Stimulated activated CD8-positive, alpha-beta memory T cell treated with anti-CD3 and anti-CD28 coated beads, Interleukin-15, amount 100 ng/mL, for 24 hours (primary cell): Measurements from ENCODE around the gene SHD.
"Not testable (repeated sequence)": the region's sequence is repeated elsewhere in the genome, so short reads cannot be mapped to it uniquely, and the experiment has no call there.

Experiments
- DNase-seq: peaks from one replicate; pipeline ENCODE4 v3.0.0-alpha.2; 2020; ENCODE audit warnings: low read depth

Gene SHD

DNA sequence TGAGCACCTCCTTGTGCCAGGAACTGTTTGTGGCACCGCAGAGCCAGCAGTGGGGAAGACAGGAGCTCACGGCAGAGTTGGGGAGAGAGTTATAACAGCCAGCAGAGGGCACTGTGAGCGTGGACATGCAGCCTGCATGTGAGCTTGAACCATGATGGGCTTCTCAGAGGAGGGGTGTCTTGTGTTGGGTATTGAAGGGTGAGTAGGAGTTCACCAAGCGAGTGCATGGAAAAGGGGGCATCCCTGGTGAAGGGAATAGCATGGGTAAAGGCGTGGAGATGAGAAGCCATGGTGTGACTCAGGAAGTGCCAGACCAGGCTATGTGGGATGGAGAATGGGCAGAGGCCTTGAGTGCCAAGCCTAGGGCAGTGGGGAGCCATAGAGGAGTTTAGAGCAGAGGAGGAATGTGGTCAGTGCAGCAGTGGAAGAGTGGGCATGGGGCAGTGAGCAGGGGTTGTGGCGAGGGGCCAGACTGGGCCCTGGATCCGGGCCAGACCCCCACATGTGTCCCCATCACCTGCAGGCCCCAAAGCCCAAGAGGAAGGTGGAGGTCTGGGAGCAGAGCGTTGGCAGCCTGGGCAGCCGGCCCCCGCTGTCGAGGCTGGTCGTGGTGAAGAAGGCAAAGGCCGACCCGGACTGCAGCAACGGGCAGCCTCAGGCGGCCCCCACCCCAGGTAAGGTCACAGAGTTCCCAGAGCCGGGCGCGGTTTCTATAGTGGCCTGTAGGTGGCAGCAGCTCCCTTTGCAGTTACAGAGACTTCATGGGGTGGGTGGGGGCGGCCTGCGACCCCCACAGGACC, 11.8 kb upstream of the SHD start:
- DNase-seq, result peak; percentile 37

DNA sequence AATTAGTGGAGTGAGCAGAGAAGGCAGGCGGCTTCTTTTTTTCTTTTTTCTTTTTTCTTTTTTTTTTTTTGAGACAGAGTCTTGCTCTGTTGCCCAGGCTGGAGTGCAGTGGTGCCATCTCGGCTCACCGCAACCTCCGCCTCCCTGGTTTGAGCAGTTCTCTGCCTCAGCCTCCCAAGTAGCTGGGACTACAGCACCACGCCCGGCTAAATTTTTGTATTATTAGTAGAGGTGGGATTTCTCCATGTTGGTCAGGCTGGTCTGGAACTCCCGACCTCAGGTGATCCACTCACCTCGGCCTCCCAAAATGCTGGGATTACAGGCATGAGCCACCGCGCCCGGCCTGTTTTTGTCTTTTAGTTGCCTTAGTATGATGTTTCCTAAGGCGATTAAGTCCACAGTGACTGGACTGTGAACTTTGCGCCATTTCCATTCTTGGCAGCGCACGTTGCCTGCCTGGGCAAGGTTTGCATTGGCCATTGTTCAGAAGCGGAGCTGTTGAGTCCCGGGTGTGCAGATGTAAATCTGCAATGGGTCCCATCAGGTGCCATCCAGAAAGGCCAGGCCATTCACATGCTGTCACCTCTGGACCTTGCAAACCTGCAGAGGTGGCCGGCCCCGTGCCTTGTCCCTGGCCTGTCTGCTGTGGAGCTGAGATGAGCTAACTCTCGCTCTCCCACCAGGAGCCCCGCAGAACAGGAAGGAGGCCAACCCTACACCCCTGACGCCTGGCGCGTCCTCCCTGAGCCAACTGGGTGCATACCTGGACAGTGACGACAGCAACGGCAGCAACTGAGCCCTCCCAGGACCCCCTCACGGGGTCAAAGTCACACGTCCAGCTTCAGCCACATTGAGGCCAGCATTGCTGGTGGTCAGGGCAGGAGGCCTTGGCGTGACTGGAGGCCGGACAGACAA, 10.9 kb upstream of the SHD start:
- DNase-seq, result no peak

DNA sequence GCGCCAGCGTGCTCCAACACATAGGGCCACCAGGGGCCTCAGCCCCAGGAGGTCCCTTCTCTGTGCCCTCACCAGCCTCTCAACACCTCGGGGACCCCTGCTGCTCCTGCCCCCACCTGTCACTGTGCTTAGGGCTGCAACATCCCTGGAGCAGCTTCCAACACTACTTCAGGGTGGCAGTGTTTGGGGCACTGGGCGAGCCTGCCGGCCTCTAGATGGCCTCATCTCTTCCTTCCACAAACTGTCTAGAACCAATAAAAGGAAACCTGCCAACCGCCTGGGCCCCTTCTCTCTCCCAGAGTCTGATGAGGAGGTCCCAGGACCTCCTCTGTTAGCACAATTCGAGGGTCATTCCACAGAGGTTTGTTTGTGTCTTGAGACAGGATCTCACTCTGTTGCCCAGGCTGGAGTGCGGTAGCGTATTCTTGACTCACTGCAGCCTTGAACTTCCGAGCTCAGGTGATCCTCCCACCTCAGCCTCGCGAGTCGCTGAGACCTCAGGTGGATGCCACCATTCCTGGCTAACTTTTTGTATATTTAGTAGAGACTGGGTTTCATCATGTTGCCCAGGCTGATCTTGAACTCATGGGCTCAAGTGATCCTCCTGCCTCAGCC, 10.1 kb upstream of the SHD start:
- no peak for DNase-seq

DNA sequence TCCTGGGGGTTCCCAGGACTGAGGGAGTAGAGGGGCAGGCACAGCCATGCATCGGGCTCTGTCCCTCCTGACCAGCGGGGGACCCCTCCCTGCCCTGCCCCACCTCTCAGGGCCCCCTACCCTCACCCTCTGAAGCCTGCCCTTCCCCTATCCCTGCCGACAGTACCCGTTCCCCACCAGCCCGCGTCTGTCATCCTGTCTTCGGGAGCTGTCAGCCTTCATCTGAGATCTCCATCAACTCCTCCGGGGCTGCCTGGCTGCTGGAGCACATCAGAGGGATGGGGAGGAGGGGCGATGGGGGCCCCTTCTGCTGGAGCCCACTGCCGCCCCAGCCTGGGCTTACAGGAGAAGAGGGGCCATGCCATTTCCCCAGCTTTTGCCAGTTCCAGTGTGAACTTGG, 6.2 kb upstream of the SHD start:
- no peak for DNase-seq

DNA sequence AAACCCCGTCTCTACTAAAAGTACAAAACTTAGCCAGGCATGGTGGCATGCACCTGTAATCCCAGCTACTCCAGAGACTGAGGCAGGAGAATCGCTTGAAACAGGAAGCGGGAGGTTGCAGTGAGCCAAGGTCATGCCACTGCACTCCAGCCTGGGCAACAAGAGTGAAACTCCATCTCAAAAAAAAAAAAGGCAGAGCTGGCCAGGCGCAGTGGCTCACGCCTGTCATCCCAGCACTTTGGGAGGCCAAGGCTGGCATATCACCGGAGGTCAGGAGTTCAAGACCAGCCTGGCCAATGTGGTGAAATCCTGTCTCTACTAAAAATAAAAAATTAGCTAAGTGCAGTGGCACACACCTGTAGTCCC, 4.8 kb upstream of the SHD start:
- not testable (repeated sequence) for DNase-seq

DNA sequence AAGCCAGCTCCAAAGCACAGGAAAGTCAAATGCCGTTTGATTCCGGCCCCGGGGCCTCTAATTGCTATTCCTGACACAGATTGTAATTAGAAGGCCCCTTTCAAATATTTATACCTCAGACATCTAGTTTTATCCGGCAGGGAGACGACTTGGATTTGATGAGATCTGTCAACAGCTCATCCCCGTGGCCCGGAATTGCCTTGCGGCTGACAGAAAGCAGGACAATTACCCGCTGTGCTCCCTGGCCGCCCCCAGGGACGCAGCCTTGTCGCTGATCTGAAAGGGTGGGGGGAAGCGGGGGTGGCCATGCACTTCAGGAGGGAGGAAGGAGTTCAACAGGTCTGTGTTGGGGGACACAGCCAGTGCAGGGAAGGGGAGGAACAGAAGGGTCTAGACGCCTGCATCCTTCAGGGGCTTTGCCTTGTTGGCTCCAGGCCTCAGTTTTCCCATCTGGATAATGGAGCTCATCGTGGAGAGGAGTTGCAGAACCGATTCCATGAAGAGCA, 1.8 kb upstream of the SHD start:
- DNase-seq, result no peak

DNA sequence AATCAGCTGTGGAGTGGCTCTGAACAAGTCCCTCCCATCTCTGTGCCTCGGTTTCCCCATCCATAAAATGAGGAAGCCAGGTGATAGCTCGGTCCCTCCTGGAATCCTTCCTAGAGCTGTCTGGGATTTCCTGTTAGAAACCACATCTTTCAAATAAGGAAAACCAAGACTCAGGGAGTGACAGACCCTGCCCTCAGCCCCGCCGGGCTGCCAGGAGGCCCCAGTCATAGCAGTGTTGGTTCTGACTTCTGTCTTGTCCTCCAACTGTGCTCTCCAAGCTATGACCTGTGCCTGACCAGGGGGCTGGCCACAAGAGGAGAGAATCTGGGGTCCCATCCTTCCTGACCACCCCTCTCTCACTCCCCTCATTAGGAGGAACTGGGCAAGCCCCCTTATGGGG, 1.1 kb upstream of the SHD start:
- no peak for DNase-seq

DNA sequence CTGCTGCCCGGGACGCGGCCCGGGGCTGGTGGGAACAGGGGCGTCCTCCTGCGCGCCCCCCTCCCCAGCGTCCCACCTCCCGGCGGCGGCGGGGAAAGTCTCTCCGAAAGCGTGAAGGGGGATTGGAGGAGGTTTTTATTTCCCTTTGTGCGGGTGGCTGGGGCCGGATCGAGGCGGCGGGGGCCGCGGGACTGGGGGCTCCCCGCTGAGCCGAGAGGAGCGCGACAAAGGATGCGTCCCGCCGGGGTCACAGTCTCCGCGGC, 132 bp downstream of the SHD start:
- no peak for DNase-seq

DNA sequence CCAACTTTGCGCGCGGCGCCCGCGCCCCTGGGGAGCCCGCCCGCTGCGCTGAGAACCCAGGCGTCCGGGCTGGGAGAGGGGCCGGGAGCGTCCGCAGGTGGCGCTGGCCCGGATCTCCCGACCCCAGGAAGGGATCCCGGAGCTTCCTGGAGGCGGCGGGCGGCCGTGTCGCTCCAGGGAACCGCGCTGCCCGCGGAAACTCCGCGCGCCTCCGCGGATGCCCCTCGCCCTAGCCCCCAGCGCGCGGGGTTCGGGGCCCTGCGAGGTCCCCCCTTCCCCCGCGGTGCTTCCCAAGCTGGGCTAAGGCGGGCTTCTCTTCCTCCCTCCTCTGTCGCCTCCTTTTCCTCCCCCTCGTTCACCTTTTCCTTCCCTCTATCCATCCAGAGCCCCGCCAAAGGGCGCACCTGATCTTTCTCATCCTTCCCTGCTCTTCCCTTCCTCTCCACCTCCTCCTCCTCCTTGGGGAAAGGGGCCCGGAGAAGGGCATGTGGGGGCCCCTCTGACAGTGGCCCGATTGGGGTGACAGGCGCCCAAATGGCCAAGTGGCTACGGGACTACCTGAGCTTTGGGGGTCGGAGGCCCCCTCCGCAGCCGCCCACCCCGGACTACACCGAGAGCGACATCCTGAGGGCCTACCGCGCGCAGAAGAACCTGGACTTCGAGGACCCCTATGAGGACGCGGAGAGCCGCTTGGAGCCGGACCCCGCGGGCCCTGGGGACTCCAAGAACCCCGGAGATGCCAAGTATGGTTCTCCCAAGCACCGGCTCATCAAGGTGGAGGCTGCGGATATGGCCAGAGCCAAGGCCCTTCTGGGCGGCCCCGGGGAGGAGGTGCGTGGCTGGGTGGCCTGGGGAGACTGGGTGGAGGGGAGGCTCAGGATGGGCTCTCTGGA, 710 bp downstream of the SHD start:
- DNase-seq, result no peak

DNA sequence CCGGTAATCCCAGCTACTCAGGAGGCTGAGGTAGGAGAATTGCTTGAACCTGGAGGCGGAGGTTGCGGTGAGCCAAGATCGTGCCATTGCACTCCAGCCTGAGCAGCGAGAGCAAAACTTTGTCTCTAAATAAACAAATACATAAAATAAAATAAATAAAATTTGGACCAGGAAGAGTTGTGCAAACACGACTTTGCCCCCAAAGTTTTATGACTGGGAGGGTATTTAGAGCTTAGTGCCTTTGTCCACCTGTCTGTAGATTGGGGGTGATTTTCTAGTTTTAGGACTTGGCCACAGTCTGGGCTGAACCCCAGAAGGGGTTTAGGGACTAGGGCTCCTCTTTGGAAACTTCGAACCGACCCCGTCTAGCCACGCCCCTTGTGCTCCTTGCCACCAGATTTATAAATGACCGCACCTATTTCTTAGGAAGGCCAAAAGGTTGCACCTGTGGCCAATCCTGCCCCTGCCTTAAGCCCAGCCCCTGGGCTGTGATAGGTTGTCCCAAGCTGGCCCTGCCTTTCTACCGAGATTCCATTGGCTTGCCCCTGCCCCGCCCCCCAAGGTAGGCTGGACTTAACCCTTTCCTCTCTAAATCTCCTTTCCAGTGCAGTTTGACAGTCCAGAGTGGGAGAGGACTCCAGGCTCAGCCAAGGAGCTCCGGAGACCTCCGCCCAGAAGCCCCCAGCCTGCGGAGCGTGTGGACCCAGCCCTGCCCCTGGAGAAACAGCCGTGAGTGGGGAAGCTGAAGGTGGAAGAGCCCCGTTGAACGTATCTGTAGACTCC, 5.3 kb downstream of the SHD start:
- no peak for DNase-seq

DNA sequence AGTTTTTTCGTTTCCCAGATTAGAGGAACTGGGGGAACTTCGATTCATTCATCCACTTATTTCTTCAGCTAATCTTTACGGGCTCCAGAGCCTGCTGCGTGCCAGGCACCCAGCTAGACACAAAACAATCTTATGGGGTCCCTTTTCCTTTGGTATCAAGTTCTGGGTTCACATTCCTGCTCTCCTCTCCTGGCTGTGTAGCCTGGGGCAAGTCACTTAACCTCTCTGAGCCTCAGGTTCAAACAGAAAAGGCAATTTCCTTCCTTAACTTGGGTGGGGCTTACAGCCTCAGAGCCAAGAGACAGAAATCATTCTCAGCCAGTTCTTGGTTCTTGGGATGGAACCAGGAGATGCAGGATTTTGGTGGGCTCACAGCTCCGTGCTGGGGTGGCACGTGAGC, 5.9 kb downstream of the SHD start:
- DNase-seq, result no peak

DNA sequence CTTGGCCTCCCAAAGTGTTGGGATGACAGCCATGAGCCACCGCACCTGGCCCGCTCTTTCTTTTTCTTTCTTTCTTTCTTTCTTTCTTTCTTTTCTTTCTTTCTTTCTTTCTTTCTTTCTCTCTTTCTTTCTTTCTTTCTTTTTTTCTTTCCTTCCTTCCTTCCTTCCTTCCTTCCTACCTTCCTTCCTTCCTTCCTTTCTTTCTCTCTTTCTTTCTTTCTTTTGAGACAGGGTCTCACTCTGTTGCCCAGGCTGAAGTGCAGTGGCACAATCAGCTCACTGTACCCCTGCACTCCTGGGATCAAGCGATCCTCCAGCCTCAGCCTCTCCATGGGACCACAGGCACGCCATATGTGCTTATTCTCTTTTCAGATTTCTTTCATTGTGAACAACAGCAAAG, 7.1 kb downstream of the SHD start:
- DNase-seq, result not testable (repeated sequence)

DNA sequence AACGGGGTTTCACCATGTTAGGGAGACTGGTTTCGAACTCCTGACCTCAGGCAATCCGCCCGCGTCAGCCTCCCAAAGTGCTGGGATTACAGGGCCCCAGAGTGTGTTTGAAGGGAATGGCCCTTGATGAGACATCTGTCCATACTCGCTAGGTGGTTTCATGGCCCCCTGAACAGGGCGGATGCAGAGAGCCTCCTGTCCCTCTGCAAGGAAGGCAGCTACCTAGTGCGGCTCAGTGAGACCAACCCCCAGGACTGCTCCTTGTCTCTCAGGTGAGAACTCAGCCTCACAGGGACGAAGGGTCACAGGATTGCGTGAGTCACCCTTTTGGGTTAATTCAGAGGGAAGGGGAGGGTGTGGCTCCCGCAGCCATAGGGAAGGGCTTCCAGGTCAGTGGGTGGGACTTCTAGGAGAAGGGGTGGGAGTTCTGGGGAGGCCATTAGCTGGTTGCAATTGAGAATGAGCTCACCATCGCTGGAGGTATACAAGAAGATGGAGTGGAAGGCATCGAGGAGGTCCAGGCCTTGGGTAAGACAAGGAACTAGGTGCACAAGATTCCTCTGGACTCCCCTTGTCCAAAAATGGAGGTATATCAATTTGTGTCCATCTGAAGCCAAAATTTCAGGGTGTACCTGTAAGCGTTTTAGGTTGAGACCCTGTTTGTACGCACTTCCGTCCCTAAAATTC, 9.2 kb downstream of the SHD start:
- DNase-seq, result no peak

DNA sequence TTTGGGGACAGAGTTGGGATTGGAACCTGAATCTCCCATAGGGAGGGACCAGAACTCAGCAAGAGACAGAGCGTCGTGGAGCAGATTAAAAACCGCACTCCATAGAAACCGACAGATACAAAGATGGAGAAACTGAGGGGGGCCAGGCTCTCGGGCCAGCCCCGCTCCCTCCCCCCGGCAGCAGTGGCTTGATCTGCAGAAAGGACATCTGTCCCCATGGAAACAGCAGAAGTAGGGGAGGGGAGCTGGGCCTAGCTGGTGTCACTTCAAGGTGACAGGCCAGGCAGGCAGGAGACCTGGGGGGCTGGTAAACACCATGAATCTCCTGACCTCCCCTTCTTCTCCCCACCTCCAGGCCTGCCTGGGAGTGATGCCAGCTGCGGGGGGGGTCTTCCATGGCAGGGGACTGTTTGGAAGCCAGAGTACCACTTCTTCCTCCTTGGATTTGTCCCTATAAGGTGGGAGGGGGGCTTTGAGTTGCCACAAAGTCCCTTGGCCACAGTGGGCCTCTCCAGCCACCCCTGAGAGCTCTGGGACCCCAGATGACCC, 12.2 kb downstream of the SHD start:
- no peak for DNase-seq

DNA sequence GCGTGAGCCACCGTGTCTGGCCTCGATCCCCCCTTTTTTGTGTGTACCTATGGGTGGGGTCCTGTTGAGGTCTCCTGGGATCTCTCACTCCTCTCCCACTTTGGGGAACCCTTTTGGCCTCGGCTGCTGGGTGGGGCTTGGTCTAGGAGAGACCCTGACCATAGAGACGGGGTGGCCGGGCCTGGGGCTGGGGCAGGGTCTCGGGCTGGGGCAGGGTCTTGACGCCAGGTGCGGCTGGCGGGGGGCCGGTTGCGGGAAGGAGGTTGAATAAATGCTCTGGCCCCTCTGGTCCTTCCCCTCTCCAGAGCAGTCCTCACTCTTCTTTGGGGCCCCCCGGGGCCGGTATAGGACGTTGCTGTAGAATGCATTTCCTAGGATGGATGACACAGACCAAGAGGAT, 13.4 kb downstream of the SHD start:
- DNase-seq, result no peak

DNA sequence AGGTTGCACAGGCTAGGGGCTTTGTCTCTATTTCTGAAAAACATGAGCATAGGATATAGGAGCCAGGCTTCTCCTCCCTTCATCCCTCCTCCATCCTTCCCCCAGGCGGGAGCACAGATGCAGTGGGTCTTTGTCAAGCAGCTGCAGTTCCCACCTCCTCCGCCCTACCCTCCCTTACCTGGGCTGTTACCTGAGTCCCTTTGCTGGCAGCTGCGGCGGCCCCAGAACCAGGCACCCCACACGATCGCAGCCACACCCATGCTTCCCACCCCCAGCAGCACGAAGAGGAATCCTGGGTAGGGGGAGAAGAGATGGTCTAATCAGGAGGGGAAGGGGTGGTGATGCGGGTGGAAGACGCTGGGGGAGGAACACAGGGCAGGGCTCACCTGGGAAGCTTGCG, 15.3 kb downstream of the SHD start:
- DNase-seq, result no peak

DNA sequence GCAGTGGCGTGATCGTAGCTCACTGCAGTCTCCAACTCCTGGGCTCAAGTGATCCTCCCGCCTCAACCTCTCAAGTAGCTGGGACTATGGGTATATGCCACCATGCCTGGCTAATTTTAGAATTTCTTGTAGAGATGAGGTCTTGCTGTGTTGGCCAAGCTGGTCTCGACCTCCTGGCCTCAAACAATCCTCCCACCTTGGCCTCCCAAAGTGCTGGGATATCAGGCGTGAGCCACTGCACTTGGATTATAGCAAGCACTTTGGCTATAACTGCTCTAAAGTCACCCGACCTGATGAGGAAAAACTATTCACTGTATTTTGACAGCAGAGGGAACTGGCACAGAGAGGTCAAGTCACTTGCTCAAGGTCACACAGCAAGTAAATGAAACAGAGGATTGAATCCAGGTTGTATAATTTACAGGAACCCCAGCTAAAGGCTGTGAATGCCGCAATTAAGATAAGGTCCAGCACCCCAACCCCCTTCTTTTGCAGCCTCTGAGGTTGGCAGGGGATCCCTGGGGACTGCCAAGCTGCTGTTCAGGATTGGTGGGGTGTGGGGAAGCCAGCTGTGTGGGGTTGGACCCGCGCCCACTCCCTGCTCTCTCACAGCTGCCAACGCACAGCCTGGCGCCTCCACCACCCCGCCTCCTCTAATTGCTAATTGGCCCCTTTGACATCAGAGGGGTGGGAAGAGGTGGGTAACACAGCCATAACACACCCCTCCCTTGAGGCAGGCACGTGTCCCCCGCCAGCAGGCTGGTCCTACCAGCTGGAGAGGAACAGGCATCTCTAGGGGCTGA, 17.1 kb downstream of the SHD start:
- DNase-seq, result no peak

DNA sequence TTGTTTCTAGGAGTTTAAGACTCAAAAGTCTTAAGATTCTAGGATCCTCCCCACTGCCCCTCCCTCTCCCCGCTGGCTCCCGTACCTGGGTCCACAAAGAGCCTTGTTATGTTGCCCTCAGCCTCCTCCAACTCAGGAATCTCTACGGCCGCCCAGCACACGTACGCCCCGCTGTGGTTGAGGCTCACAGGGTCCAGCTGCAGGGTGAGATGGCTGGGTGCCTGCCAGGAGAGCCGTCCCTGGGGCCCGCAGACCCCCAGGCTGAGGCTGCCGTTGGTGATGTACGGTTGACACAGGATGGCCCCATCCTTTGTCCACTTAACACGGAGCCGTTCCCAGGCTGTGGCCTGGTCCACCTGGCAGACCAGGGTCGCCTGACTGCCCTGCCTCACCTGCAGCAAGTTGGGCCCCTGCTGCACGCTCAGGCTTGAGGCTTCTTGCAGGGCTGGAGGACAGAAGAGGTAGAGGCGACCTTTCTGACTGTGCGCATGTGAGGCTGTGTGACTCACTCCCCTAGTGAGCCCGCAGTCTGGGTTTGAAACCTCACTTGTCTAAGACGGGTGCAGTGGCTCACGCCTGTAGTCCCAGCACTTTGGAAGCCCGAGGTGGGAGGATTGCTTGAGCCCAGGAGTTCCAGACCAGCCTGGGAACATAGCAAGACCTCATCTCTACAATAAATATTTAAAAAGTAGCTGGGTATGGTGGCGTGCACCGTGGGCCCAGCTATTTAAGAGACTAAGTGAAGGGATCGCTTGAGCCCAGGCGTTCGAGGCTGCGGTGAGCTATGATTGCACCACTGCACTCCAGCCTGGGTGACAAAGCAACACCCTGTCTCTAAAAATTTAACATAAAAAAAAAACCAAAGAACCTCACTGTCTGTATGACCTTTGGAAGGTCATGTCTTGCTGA, 19.1 kb downstream of the SHD start:
- no peak for DNase-seq
